Fibroblast of mammary gland (primary cell): ENCODE measurements around the gene SKAP1.

Experiments used
- DNase-seq: peaks from one replicate; pipeline ENCODE4 v3.0.0-alpha.2; 2010; ENCODE audit warnings: low read depth
- H3K4me3 ChIP-seq: 2 replicates; pipeline ENCODE4 v1.5.1; 2011; ENCODE audit warnings: low read depth, mild to moderate bottlenecking, low read length, moderate library complexity; ENCODE audit not compliant: control insufficient read depth
- CTCF ChIP-seq: conservative IDR thresholded peaks from 2 replicates; pipeline ENCODE4 v1.5.1; 2011; ENCODE audit warnings: low read depth, low read length, inconsistent platforms; ENCODE audit not compliant: control insufficient read depth, insufficient read depth

Gene SKAP1

GRCh38 chr17:48176471-48176855, 253.6 kb downstream of the SKAP1 start:
- TF ChIP-seq CTCF: no peak
- H3K4me3 ChIP-seq: no peak overlapping the region

DNA sequence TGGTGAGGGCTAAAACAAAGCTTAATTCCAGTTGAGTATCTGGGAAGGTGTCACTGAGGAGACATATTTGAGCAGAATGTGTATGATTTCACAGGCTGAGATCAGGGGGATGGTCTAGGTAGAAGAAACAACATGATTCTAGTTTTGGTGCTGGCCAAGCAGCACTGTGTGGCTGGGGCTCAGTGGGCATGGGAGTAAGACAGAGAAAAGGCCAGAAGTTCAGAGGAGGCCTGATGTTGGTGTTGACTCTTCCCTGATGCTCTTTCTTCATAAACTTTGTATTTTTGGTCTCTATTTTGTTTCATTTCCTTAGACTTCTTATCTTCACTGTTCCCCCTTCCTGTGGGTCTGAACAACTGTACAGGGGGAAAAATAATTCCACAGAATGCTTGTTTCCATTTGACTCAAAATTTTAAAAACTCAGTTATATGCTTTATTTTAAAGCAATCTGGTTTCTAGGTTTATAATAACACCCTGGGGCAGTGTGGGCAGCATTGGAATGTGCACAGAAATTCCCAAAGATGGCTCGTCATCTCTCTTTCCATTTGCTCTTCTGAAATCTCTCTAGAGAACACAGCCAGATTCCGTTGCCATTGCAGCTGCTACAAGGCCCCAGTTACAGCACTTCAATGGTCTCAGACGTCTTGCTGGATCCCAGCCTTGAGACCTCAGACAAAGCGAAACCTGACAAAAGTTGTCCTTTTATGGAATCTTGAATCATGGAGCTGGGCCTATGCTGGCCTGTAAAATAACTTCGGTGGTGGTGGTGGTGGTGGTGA, 254.1 kb downstream of the SKAP1 start:
- H3K4me3 ChIP-seq: no peak overlapping the region
- no peak for TF ChIP-seq CTCF
- DNase-seq: peak; percentile 10

More at GRCh38 chr17:48176471-48176855, 253.6 kb downstream of the SKAP1 start:
- DNase-seq: no peak

DNA sequence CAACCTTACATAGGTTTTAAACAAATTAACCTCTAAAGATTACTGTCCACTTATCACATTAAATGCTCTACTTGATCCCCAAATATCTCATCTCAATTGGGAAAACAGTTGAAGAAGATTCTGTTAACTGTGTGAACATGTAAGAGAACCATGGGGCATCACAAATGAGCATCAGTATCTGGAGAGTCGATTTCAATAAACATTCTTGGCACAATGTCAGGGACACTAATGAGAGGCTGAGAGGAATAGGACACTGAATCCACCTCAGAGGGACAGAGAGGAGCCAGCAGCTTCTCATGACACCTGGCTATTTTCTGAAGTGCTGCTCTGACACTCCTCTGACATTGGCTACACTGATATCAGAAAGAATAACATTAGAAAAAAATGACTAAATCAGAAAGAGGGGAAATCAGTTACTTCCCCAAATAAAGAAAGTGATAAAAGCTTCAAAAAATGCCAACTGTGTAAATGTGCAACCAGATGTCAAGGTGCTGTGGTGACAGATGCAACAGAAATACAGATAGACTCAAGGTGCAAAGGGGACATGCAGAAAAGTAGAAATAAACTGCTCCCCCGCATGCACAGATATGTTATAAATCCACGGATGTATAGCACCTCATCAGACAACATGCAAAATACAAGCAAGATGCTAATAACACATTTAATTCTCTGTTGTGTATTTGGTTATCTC, 255.0 kb downstream of the SKAP1 start:
- no peak overlapping the region for H3K4me3 ChIP-seq
- TF ChIP-seq CTCF: no peak
- no peak for DNase-seq

DNA sequence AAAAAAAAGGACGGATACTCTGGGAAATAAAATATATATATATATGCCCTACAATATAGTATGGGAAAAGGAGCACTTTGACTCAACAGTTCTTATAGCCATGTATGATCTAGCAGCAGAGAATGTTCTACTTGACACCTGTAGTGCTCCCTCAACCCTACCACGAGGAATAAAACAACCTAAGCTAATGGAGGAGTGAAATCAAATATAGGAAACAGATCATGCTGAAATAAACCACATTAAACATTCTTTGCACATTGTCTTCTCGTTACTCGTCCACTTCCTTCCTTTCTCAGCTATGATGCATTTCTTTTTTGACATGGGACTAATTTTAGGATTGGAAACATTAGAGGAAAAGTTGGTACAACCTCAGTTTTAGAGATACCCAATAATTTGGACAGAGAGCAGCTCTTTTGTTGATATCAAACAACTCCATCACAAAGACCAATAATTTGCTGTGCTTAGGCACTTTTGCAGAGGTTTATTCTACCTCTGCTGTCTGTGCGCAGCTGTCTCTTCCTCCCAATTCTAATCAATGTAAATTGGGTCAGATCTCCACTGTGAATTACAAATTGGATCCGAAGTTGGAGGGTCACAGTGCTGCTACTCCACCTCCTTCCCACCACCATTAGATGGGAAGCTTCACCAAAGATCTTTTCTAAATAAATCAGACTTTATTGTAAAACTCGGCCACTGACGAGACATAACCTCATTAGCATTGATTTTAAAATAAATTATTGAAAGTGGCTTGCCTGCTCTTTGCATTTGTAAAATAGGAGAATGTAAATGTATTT, 256.6 kb downstream of the SKAP1 start:
- H3K4me3 ChIP-seq: no peak overlapping the region
- no peak for TF ChIP-seq CTCF
- DNase-seq: no peak

DNA sequence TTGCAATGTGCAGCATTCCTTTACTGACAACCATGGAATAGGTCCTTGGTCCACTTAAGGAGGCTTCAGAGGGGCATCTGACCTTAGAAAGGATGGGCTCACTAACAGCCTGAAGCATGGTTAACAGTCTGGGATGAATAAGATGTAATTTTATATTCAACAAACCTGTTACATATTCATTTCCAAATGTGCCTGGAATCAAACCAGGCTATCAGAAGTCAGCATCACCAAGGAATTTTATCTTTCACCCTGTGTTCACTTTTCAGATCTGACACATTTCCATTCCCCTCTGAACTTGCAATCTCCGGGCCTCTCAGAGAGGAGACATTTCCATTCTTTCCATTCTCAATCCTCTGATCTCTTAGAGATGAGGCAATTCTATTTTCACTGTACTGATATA, 260.1 kb downstream of the SKAP1 start:
- no peak for DNase-seq
- H3K4me3 ChIP-seq: no peak overlapping the region
- TF ChIP-seq CTCF: no peak

- H3K4me3 ChIP-seq: no peak overlapping the region
- DNase-seq: no peak
- no peak for TF ChIP-seq CTCF
Measured at GRCh38 chr17:48163809-48164208, 266.2 kb downstream of the SKAP1 start.
